ENCODE measurements around the gene GRID1.

The GRID1 gene

DNA sequence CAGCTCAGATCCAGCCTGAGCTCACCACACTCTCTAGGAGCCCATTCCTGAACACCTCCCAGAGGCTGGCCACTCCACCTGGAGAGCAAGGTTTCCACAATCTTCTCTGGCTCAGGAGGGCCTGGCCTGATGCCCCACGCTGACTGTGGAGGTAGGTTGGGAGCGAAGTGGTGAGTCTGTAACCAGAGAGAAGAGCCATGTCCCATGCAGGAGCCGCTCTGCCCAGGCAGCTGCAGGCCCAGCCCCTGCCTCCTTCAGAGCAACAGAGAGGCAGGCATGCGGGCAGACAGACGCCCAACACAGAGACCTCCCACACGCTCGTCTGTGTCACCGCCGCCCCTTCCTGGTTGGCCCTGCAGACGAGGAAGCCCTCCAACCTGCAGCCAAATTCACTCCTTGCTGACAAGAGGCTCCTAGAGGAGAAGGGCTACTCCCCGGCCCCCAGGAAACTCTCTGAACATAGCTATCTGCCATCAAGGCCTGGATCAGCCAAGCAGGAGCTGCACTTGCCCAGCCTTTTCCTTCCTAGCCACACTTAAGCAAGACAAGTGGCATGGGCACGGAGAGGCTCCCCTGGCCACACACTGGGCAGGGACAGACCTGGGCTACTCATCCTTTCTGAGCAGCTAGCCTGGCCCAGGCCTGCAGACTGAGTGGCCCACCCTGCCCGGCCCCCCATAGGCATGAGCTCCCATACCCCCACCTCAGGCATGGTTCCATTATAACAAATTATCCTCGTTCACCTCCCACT, 101.9 kb downstream of the GRID1 start:
- no peak for DNase-seq

DNA sequence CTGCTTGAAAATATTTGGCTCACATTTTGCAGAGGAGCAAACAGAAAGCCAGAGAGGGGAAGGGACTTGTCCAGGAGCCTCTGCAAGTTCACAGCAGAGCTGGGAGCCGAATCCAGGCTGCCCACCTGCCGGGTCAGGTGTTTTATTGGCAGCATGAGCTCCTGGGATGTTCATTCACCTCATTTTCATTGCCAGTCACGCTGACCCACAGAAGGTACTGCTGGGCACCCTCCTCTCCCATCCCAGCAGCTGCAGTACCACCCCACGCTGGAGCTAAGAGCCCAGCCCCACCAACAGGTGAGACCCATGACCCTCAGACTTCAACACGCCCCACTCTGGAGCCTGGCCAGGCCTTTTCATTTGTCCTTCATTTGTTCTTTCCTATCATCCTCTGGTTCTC, 102.7 kb downstream of the GRID1 start:
- no peak for DNase-seq

DNA sequence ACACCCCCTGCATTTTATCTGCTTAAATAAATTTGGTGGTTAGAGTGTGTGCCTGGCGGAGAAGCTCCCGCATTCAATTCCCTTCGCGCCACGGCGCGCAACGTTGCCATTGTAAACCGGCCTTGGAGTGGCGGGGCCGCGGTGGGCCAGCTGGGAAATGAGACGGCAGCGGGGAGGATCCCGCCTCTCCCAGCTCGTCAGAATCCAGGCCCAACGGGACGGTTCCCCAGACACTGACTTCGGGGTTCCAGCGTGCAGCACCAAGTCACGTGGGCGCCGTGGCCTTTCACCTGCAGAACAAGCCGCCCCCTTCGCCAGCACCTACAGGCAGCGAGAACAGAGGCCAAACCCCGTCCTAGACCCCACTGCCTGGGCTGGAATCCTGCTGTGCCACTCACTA, 103.4 kb downstream of the GRID1 start:
- DNase-seq: no peak

DNA sequence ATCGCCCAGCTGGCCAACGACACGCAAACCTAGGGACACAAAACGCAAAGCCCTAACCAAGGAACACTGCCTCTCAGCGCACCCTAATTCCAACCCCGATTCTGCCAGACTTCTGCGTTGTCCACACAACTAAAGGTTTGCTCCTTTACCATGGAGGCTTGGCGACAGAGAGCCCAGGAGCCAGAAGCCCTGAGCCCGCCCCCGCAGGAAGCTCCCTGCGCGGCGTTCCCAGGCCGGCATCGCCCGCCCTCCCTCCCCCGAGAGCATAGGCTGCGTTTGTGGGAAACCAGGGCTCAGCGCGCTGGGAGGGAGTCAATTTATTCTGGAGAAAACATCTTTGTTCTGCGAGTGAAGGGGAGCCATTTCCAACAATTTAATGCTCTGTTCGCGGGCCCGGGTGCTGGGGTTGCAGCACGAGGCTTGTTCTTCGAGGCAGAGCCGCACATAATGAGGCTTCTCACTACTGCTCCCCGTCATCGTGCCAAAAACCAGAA, 103.9 kb downstream of the GRID1 start:
- no peak for DNase-seq

DNA sequence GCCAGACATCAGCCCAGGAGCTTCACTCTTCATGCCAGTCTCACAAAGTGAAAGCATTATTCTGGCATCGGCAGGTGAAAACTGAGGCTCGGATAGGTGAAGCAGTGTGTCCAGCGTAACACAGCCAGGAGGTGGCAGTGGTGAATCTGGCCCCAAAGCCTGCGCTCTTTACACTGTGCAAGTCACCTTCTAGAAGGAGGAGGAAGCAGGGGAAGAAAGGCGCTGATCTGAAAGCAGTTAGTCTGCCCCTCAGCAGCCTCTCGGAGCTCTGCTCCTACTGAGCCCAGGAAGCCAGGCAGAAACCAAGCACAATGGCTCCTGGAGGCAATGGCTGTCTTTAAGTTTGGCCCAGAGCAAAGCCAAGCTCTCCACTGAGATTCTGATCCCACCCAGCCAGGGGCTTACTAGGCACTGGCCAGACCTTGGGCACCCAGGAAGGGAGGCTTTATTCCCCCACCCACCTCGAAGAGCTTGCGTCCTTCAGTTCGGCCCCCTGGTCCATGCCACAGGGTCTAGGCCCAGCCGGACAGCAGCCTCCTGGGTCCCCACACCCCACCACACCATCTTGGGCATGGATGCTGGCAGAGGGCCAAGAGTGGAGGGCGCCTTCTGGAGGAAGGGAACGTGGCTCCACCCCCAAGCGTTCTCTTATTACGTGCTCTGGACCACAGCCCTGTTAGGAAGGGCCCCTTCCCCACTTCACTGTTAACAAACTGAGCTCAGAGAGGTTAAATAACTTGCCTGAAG, 104.5 kb downstream of the GRID1 start:
- no peak for DNase-seq

DNA sequence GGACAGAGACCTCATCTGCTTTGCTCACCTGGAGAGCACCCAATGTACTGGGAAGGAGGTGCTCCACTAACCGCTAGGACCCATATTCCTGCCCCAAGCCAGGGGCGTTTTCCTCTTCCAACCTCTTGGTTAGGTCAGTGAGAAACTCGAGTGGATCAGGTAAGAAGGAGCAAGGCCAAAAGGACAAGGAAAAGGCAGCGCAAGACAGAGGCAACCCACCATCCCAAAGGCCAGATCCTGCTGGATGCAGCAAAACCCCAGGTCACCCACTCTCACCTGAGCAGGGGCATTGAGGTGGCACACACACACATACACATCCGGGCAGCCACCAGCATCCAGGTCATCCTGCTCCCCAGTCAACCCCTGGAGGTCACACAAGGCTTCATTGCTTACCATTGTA, 105.1 kb downstream of the GRID1 start:
- no peak for DNase-seq

DNA sequence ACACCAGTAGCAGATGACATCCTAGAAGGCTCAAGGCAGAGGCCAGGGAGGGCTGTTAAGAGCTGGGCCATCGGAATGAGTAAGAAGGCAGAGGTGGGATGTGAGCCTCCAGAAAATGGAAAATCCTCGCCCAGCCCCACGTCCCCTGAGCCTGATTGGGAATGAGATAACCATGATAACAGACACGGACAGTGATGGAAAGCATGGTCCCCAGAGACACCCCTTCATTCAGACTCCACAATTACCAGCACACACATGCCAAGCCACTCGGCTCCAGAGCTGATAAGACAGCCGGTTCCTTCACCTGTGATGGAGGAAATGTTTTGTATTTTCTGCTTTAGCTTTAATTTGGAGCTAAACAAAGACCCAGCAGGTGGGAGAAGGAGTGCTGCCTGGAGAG, 106.0 kb downstream of the GRID1 start:
- DNase-seq: no peak

DNA sequence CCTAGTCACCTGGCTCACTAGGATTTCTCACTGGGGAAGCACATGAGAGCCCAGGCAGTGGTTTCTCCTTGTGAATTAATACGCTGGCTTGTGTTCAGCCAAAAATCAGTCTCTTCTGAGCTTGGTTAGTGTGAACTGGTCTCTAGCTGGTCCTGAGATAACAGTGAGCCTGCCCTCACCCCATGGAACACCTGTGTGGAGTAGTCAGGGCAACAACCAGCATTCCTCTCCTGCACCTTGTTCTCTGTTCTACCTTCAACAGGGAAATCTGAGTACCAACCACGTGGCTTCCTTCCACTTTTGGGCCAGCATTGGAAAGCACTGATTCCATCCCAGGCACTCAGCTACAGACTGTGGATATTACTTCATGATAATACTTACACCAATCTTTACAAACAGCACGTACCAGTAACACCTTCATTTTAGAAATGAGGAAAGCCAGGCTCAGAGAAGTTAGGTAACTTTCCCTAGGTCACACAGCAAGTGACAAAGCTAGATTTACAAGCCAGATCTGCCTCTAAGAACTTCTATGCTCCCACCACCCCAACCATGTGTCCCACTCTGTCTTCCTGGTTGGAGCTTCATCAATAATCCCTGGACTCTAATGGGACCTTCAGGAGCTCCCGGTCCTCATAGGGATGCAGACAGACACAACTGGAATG, 106.6 kb downstream of the GRID1 start:
- DNase-seq: no peak

DNA sequence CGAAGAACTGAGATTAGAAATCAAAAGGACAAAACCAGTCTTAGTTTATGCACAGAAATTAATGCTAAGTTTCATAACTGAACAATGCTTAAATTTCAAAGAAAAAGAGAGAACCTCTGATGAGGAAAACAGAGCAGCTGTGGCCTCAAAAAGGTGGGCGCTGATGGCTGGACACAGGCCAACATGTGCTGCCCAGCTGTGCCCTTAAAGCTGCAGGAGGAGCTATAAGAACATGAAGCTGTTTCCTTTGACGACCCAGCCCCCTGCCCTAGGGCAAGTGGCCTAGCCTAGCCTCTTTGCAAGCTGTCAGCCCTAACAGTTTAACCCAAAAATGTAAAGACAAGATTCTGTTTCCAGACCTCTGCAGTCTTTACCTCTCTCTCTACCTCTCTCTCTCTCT, 107.7 kb downstream of the GRID1 start:
- no peak for DNase-seq

DNA sequence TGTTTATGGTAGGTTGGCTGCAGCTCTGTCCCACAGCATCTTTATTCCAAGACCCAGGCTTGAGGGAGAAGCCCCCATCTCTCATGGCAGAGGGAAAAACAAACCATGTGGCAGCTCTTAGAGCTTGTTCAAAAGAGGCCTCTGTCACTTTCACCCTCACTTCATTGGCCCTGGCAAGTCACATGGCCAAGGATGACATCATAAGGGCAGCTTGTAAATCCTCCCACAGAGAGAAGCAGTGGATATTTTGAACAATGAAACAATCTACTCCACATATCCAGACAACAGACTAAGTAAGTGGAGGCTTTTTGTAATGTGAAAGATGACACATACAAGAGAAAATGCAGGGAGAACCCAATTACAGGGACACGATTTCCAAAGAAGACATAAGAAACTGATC, 108.1 kb downstream of the GRID1 start:
- DNase-seq: no peak

DNA sequence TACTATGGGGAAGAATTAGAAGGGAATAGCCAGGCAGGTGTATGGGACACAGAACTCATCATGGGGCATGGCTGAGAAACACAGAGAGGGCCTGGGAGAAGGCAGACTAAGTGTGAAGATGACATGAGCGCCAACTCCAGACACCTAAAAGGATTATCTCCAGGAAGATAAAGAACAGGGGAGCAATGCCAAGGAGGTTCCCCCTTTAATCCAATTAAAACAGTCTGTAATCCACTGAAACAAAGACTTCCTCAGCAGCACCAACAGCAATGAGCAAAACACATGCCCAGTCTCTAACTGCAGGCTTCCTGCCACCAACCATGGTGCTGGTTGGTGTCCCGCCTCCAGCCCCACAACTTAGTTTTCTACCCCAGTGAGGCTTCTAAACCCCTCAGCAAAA, 108.9 kb downstream of the GRID1 start:
- DNase-seq: no peak

DNA sequence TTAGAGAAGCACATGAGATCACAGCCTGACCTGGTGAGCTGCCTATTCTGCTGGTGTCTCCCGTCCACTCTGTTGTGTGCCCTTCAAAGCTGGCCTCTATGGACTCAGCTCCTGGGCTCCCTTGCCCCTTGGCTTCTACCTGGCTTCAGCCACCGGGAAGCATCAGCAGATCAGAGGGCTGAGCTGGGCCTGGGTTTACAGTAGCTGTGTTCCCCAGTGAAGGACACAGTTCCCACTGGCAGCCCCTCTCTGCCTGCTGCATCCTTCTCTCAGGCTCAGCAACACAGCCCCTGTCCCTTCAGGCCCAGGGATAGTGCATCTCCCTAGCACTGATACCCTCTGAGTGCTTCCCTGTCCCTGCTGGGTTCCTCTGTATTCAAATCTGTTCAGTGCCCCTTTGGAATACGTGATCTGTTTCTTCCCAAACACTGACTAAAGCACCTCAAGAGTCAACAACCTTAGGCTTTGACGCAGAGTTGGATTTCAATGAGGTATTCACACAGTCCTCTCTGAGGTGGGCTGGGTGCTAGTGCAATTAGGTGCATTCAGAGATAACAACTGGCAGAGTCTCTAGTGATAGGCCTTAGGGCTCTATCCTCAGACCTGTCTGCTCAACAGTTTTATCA, 109.8 kb downstream of the GRID1 start:
- DNase-seq: no peak

DNA sequence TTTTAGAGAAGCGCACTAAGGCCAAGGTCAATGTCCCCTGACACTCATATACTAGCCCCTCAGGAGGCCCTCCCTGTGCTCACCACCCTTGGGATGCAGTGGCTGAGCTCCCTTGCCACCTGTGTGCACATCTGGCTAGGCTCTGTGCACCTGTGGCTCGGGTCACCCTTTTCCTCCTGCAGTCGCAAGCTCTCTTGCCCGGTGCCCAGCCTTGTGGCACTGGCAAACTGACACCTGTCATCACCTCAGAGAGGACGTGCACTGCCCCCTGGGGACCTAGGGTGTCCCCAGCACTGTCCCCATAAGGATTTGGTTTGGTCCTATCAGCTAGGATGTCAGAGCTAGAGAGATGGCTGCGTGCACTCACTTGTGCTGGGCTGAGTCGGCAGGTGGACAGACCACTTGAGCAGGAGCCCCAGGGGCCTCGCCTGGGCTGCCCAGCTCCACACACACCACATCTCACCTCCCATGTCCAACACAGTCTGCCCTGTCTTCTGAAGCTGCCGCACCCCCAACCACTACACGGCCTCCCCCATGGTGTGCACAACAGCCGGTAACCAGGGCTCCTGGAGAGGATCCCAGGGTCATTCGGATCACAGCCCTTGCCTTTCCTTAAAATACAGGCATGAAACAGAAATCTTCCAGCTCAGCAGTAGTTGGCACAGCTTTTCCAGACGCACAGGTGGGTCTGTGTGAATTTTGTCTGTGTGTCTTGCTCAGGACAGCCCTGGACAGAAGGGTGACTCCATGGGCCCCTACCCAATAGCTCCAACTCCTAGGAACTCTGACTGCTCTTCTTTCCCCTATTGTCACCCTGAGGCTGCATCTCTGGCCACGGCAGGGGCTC, 111.0 kb downstream of the GRID1 start:
- no peak for DNase-seq

DNA sequence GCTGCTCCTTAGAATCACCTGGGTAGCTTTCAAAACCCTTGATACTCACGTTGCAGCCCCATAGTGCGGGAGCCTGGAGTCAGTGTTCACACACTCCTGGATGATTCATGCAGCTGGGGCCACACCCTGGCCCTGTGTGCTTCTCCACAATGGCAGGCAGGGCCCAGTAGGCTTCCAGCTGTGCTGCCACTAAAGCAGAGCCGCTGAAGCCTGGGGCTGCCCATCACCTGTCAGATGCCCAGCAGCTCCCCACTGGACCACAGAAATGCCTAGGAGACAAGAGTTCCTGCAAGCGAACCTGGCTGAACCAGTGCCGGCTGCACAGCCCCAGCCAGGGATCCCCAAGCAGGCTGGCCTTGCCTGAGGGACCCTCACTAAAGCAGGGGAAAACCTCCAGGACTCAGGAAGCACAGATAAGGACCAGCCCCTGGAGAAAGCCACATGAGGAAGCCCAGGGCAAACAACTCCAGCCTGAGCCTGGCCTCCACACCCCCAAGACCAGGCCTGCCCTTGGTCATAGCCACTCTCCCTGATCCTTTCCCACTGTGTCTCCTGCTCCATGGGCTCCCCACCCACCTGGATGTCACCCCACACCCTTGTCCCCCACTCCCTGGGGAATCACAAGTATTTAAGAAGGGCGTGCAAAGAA, 111.9 kb downstream of the GRID1 start:
- no peak for DNase-seq

DNA sequence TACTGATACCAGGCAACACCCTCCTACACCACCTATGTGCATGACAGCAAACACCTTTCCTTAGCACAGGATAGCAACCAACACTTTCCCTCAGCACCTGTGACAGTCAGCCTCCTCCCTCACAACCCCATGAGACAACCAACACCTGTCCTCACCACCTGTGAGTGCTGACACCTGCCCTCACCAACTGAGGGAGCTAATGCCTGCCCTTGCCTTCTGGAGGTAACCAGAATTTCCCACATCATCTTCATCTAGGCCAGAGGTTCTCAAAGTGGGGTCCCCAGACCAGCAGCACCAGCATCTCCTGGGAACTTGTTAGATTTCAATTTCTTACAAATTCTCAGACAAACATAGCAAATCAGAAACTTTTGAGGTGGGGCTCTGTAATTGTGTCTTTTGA, 112.5 kb downstream of the GRID1 start:
- no peak for DNase-seq

DNA sequence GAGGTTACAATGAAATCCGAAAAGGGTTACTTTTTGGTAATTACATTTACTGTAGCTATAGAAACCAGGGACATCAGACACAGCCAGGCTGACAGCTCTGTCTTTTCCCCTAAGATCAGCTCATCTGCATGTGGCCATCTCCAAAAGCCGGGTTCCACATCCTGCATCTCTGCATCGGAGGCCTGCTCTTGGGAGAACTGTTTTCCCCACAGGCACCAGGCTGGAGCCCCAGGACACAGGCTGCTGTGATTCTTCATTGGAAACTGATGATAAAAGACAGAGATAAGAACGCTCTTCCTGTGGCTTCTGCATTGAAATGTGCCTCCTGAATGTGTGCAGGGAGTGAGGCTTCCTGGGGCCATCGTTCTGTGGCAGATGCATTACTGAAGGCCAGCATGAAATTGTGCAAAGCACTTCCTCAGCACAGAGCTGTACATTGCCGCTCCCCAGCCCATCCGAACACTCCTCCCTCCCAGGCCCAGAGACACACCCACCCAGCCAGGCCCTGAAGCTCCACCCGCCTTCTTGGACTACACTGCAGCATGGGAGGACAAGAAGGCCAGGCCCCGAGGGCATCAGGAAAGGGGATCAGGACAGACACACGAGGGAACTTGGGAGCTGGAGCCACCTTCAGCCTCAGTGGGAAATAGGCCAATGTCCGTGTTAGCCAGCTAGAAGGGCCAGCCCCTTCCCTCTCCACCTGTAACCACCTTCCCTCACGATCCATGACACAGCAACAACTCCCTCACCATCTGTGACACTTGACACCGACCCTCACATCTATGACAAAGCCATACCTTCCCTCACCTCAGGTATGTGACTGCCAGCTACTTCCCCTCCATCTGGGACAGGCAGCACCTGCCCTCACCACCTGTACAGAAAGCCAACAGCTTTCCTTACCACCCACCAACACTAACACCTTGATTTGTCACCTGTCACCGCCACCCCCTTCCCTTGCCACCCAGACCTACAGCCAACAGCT, 113.2 kb downstream of the GRID1 start:
- DNase-seq: no peak

DNA sequence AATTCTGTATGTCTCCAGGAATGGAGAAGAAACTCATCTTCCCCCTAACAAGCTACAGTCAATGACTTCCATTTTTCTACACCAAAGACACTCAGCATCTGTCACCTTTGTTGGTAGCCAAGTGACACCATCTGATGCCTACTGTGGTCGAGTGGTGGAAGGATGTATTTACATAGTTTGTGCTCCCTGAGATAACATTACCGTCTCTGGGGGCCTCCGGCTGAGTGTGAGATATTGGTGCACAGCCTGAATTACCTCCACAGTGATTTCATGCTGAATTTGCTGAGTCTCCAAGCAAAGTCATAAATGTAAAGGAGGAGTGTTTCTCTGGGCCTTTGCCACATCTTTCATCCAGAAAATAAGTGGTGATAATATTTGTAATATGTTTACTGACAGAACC, 114.0 kb downstream of the GRID1 start:
- no peak for DNase-seq

DNA sequence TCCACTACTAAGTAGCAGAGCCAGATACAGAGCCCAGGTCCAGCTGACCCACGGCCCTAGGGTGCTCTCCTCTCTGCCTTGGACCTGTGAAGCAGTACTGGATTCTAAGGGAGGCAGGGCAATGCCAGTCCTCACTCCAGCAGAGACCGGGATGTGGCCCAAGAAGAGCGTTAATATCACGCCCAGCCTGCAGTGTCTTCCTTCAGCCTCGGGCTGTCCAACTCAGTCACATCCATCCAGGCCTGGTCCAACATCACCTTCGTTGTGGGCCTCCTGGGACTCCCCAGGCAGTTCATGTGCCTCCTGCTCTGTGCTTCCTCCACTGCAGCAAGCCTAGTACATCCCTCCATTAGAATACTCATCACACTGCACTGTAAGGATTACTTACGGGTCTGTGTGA, 114.5 kb downstream of the GRID1 start:
- DNase-seq: no peak

DNA sequence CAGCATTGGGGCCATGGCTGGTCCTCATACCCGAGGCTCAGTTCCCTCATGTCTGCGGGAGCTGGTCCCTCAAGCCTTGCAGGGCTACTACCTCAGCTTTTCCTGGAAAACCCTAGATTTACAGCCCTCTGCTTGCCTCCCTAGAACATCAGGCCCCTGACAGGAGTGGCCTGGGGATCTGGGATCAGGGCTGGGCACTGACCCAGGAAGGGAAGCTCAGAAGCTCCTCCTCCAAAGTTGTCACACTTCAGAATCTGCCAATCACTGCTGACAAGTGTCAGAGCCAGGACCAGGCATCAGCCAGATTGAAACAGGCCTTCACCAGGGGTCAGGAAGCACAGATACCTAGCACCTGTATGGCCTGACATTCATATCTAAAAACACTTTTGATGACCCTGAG, 115.2 kb downstream of the GRID1 start:
- no peak for DNase-seq

DNA sequence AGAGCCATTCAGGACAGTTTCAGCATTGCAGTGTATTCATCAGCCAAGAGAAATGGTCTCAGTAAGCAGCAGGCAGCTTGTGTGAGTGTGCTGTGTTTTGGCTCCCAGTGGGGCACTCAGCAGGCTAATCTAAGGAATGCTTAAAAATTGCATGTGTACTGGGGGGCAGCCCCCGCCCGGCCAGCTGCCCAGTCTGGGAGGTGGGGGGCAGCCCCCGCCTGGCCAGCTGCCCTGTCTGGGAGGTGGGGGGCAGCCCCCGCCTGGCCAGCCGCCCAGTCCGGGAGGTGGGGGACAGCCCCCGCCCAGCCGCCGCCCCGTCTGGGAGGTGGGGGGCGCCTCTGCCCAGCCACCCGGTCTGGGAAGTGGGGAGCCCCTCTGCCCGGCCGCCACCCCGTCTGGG, 116.2 kb downstream of the GRID1 start:
- DNase-seq: no peak

DNA sequence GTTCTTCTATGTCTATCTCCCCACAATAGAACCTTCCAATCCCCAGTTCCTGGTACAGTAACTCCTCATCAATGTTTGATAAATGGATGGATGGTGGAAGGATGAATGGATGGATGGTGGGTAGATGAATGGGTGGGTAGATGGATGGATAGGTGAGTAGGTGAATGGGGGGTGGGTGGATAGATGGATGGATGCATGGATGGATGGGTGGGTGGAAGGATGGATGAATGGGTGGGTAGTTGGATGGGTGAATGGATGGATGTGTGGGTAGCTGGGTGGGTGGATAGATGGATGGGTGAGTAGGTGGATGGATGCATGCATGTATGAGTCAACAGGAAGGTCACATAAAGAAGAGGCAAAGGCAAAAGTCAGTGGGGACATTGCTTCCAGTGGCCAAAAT, 116.8 kb downstream of the GRID1 start:
- no peak for DNase-seq

All from activated T-cell treated with anti-CD3 and anti-CD28 coated beads, Interleukin-2, amount 50 U/mL, for 1 hour (primary cell).